ENCODE results near the gene EDA. TPM values are rescaled to one million over a fixed set of nuclear protein-coding genes. Genes with fewer than 3 reads are reported as not detected.

EDA gene
- total RNA-seq, 1 experiment from 2014 or later: 5.2 TPM

- intact Hi-C loops (cut with micrococcal nuclease): no loop called here
- DNase-seq (ENCODE audit: low read depth, low spot score): no peak
- POLR2A ChIA-PET: no interaction called here
Observed at GRCh38 chrX:69995362-69996112, 379.6 kb downstream of the EDA start.

More at GRCh38 chrX:69995362-69996112, 379.6 kb downstream of the EDA start:
- Histone ChIP-seq H3K9me2 (ENCODE audit: insufficient read depth) (no peaks in the 10 kb centered on the region), H3K4me1 (ENCODE audit: control insufficient read depth in 1 of 2, insufficient read depth in 2 of 2, low read length in 2 of 2) (no peaks in the 10 kb centered on the region), H3K4me2 (ENCODE audit: low read length) (no peak overlapping the region), H3K79me2 (ENCODE audit: insufficient read depth, low read length) (no peaks in the 10 kb centered on the region), H2AFZ (ENCODE audit: low read depth, low read length, poor library complexity, severe bottlenecking) (no peak overlapping the region), H3K27me3 (ENCODE audit: insufficient read depth, low read length) (no peaks in the 10 kb centered on the region), H3K27ac (ENCODE audit: low read depth, low read length) (no peak overlapping the region), H3K9me3 (ENCODE audit: control insufficient read depth in 1 of 2, insufficient read depth in 1 of 2, low read depth in 1 of 2, low read length in 2 of 2) (no peaks in the 10 kb centered on the region), H3K9ac (ENCODE audit: low read length) (no peak overlapping the region), H3K4me3 (replicated peaks in 1 of 2; ENCODE audit: low read depth in 1 of 2, low read length in 2 of 2) (no peak overlapping the region), H3K36me3 (ENCODE audit: control insufficient read depth in 1 of 2, insufficient read depth in 2 of 2, low read length in 2 of 2) (no peaks in the 10 kb centered on the region), H4K20me1 (ENCODE audit: insufficient read depth) (no peaks in the 10 kb centered on the region)
- RAD21 ChIA-PET (ENCODE audit: low non-redundant PET in 1 of 2, low total read pairs in 2 of 2, uncharacterized antibody in 2 of 2, unreplicated experiment in 2 of 2): no interaction called here
- no peak for TF ChIP-seq MAX (IDR thresholded peaks at IDR 0.05)
- no peak for TF ChIP-seq SIN3A (IDR thresholded peaks at IDR 0.05; ENCODE audit: low read depth)
- no peak for TF ChIP-seq ZNF274 (IDR thresholded peaks at IDR 0.05; ENCODE audit: low read depth, low read length)
- TF ChIP-seq ZFX (IDR thresholded peaks at IDR 0.05): no peak
- TF ChIP-seq REST (IDR thresholded peaks at IDR 0.05; ENCODE audit: low read depth): no peak
- no peak for TF ChIP-seq POLR2A (IDR thresholded peaks at IDR 0.05; ENCODE audit: borderline replicate concordance, extremely low read depth, insufficient read depth, insufficient read length)
- TF ChIP-seq EGR1 (IDR thresholded peaks at IDR 0.05; ENCODE audit: low read depth): no peak
- no peak for TF ChIP-seq ZBTB33 (IDR thresholded peaks at IDR 0.05; ENCODE audit: extremely low read depth, insufficient replicate concordance, low read length)
- no peak for TF ChIP-seq YY1 (IDR thresholded peaks at IDR 0.05; ENCODE audit: extremely low read depth, insufficient replicate concordance, low read depth, low read length)
- TF ChIP-seq EZH2phosphoT487 (IDR thresholded peaks at IDR 0.05; ENCODE audit: borderline replicate concordance): no peak
- no peak for TF ChIP-seq CTCF (IDR thresholded peaks at IDR 0.05 in 2 of 3, conservative IDR thresholded peaks at IDR 0.05 in 1 of 3; ENCODE audit: borderline replicate concordance in 1 of 3, insufficient read depth in 1 of 3, low read depth in 2 of 3, low read length in 2 of 3)
- no peak for TF ChIP-seq CBX3 (IDR thresholded peaks at IDR 0.05; ENCODE audit: low read depth)
- TF ChIP-seq CEBPB (IDR thresholded peaks at IDR 0.05; ENCODE audit: low read depth): no peak
- TF ChIP-seq POLR2AphosphoS5 (IDR thresholded peaks at IDR 0.05; ENCODE audit: low read depth, low read length): no peak
- no peak for TF ChIP-seq TCF7L2 (IDR thresholded peaks at IDR 0.05; ENCODE audit: borderline replicate concordance, extremely low read depth, insufficient read depth, insufficient read length)
- TF ChIP-seq RAD21 (IDR thresholded peaks at IDR 0.05; ENCODE audit: low read depth): no peak
- BruUV-seq (replicated peaks): no TSS peak
- CTCF ChIA-PET: no interaction called here
- ATAC-seq: no peak
